Activated T-helper 1 cell treated with anti-CD3 and anti-CD28 coated beads, Interleukin-2, amount 50 U/mL, for 16 hours (primary cell): ENCODE data around the gene EHF.

Experiments used
- DNase-seq, 2 donors: peaks; one replicate each; pipeline ENCODE4 v3.0.0-alpha.2; 2020; ENCODE audit warnings: low read depth in 1 of 2, low spot score in 1 of 2

The EHF gene

GRCh38 chr11:34643311-34643710, 22.4 kb downstream of the EHF start:
- DNase-seq, result no peak

- DNase-seq, result no peak
These were observed 23.0 kb downstream of the EHF start for GRCh38 chr11:34643846-34644245.

GRCh38 chr11:34644669-34645406, 23.9 kb downstream of the EHF start:
- DNase-seq, result no peak

- no peak for DNase-seq
These were observed 25.5 kb downstream of the EHF start for GRCh38 chr11:34646431-34646830.

- no peak for DNase-seq
These were observed 26.2 kb downstream of the EHF start for GRCh38 chr11:34647131-34647530.

- DNase-seq, result no peak
These were observed 26.6 kb downstream of the EHF start for GRCh38 chr11:34647532-34647931.

- DNase-seq, result no peak
These were observed 27.1 kb downstream of the EHF start for GRCh38 chr11:34648036-34648435.

GRCh38 chr11:34649597-34649996, 28.7 kb downstream of the EHF start:
- DNase-seq, result no peak

- peak; percentile 12 to 62 for DNase-seq
These were observed 29.6 kb downstream of the EHF start for GRCh38 chr11:34650528-34650927.

- no peak for DNase-seq
These were observed 30.7 kb downstream of the EHF start for GRCh38 chr11:34651551-34651950.

- DNase-seq, result no peak
These were observed 31.5 kb downstream of the EHF start for GRCh38 chr11:34652191-34652973.

GRCh38 chr11:34653031-34653430, 32.1 kb downstream of the EHF start:
- DNase-seq, result no peak

- DNase-seq, result no peak
These were observed 33.1 kb downstream of the EHF start for GRCh38 chr11:34653851-34654482.

- DNase-seq, result no peak
These were observed 33.8 kb downstream of the EHF start for GRCh38 chr11:34654483-34655334.

GRCh38 chr11:34655335-34656008, 34.6 kb downstream of the EHF start:
- no peak for DNase-seq

- DNase-seq, result no peak
These were observed 35.3 kb downstream of the EHF start for GRCh38 chr11:34656062-34656720.

GRCh38 chr11:34658071-34659015, 37.5 kb downstream of the EHF start:
- no peak for DNase-seq

GRCh38 chr11:34659096-34659733, 38.3 kb downstream of the EHF start:
- DNase-seq, result no peak
